ENCODE results near the gene KCND2.

Gene KCND2

DNA sequence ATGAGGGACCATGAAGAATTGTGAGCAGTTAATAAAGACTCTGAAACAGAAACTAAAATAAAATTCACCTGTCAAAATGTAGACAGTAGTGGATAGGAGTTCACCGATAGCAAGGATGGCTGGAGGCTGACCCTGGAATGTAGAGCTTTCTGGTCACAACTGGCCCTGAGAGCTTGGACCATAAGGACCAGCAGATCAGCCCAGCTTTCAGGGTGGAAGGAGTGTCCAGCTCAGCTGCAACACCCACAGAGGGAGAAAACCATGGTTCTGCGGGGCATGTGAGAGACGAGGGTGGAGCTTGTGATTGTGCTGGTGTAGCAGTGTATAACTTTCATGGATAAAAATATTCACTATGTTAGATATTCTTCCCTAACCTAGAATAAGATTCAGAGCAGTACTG lies 199.9 kb downstream of the KCND2 start:
- H3K27ac ChIP-seq: no peak overlapping the region
- H3K4me3 ChIP-seq: no peak overlapping the region

DNA sequence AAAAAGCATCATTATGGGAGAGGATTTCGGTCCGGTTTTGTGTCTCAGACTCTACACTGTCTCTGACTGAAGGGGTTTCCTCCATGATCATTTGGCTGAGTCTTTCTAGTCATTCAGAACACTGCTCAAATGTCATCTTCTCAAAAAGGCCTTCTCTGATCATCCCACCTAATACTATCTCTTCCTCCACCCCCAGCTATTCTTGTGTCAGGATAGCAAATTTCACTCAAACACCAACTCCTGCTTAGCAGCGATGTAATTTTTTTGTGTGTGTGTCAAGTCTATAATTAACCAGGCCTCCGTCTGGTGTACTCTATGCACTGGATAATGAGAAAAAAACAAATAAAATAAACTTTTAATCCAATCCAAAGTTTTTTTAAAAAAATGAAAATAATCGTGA lies 200.4 kb downstream of the KCND2 start:
- Histone ChIP-seq H3K27ac (no peak overlapping the region), H3K4me3 (no peak overlapping the region)

DNA sequence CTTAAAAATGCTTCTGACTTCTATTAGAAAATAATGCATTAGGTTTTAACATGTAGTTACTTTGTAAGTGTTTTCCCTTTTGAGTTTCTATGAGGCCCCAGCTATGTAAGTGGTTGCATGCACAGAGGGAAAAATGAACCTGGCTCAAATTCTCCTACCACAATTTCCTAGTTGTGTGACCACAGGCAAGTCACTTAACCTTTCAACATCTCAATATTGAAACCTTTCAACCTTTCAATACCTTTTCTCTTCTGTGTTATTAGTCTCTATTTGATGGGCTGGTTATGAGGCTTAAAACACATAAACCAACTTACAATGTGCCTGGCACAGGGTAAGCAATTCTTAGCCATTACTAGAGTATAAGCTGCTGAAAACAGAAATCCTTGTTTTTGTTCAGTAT lies 203.0 kb downstream of the KCND2 start:
- Histone ChIP-seq H3K4me3 (no peak overlapping the region), H3K27ac (no peak overlapping the region)

GRCh38 chr7:120480472-120480871 lies 207.5 kb downstream of the KCND2 start:
- H3K4me3 ChIP-seq: no peak overlapping the region

GRCh38 chr7:120480930-120481329 lies 208.0 kb downstream of the KCND2 start:
- Histone ChIP-seq H3K27ac (no peak overlapping the region), H3K4me3 (no peak overlapping the region)

More at GRCh38 chr7:120480472-120480871, 207.5 kb downstream of the KCND2 start:
- no peak overlapping the region for H3K27ac ChIP-seq

GRCh38 chr7:120486164-120486563 lies 213.2 kb downstream of the KCND2 start:
- Histone ChIP-seq H3K4me3 (no peak overlapping the region), H3K27ac (no peak overlapping the region)

DNA sequence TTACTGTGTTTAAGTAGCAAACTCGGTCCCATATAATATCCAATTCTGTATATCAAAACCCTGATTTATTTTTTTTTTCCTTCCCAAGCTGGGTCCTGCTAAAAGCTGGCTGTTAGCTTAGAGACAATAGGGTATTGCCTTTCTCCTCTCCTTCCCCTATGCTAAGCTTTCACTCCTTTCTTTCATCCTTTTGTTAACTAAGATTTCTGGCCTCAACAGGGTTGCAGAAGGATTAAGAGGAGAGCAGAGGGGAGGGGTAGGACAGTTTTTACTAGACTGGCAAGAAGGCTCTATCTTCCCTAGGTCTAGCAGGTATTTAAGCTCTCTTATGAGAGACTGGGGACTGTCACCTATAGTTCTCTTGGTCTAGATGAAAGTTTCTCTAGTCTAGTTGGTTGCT lies 229.2 kb downstream of the KCND2 start:
- Histone ChIP-seq H3K27ac (no peak overlapping the region), H3K4me3 (no peak overlapping the region)

DNA sequence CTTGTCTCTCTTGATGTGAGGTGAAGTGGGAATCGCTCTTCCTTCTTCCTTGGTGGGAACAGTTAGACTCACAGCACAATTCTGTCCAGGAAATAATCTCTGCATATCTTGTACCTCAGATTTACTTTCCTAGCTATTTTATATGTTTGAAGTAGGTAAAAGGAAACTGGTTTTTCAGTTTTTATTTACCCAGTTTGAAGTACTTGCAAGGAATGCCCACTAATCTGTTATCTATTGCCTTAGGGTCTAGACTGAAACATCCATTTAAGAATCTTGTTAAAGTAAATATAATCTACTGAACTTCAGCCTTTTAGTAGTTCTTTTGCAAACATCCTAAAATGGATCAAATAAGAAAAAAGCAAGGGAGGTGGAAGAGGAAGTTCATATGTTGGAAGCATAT lies 229.8 kb downstream of the KCND2 start:
- Histone ChIP-seq H3K4me3 (no peak overlapping the region), H3K27ac (no peak overlapping the region)

DNA sequence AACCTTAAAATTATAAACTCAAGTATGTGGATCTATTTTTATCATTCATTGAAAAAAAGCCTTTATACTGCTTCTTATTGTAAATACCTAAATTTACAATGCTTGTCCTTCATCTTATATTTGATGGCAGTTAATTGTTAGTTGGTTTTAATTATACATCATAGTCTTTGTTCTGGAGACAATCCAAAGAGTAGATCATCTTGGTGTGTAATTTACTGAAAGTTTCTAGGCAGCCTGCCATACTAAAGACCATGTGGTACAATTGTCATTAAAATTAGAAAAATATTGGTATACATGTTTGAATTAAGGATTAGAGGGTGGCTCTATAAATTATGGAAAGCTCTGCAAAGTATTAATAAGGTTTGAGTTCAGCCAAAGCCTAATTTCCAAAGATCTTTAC lies 231.4 kb downstream of the KCND2 start:
- Histone ChIP-seq H3K4me3 (no peak overlapping the region), H3K27ac (no peak overlapping the region)

- H3K4me3 ChIP-seq: no peak overlapping the region
These were observed 232.8 kb downstream of the KCND2 start for GRCh38 chr7:120505770-120506169.

GRCh38 chr7:120512701-120513100 lies 239.7 kb downstream of the KCND2 start:
- Histone ChIP-seq H3K4me3 (no peak overlapping the region), H3K27ac (no peak overlapping the region)

More at GRCh38 chr7:120505770-120506169, 232.8 kb downstream of the KCND2 start:
- H3K27ac ChIP-seq: no peak overlapping the region

DNA sequence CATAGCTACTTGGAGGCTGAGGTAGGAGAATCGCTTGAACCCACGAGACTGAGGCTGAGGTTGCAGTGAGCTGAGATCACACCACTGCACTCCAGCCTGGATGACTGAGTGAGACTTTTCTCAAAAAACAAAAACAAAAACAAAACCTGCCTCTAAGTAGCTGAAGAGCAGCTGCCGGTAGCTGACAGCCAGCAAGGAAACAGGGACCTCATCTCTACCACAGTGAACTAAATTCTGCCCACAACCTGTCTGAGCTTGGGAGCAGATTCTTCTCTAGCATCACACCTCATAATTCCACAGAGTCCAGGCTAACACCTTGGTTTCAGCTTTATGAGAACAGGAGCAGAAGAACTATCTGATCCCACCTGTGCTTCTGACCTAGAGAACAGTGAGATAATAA lies 246.2 kb downstream of the KCND2 start:
- no peak overlapping the region for H3K27ac ChIP-seq

GRCh38 chr7:120521761-120522737 lies 249.1 kb downstream of the KCND2 start:
- no peak overlapping the region for H3K4me3 ChIP-seq
- no peak overlapping the region for H3K27ac ChIP-seq

More for the DNA sequence above, 246.2 kb downstream of the KCND2 start:
- H3K4me3 ChIP-seq: no peak overlapping the region

- H3K4me3 ChIP-seq: no peak overlapping the region
These were observed 251.0 kb downstream of the KCND2 start for GRCh38 chr7:120523985-120524384.

DNA sequence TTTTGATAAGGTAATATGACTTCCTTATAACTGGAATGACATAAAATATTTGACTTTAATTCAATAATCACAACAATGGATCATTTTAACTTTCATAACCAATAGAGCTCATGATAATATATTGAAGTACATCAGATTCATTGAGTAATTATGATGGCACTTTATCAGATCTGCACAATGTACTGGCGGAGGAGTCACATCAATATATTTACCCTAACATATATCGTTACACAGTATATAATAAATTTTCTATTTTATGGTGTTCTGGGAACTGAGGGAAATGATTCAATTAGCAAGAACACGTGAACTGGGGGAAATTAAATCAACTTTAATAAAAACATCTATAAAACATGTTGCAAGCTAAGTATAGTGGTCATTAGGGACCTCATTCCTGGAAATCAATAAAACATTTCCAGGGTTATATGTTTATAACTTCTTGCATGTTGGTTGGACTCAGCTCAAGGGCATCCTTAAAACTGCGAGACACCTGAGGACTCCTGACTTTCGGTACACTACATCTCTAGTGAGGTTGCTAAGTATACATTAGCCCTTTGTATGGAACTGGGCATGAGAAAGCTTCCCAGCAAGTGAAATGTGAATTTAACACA lies 254.0 kb downstream of the KCND2 start:
- no peak overlapping the region for H3K27ac ChIP-seq
- no peak overlapping the region for H3K4me3 ChIP-seq

More at GRCh38 chr7:120523985-120524384, 251.0 kb downstream of the KCND2 start:
- no peak overlapping the region for H3K27ac ChIP-seq

- Histone ChIP-seq H3K4me3 (no peak overlapping the region), H3K27ac (no peak overlapping the region)
These were observed 256.8 kb downstream of the KCND2 start for GRCh38 chr7:120529736-120530135.

GRCh38 chr7:120538335-120538734 lies 265.4 kb downstream of the KCND2 start:
- no peak overlapping the region for H3K27ac ChIP-seq
- H3K4me3 ChIP-seq: no peak overlapping the region

GRCh38 chr7:120539321-120539720 lies 266.3 kb downstream of the KCND2 start:
- H3K27ac ChIP-seq: no peak overlapping the region
- no peak overlapping the region for H3K4me3 ChIP-seq

GRCh38 chr7:120547605-120548004 lies 274.6 kb downstream of the KCND2 start:
- H3K4me3 ChIP-seq: no peak overlapping the region
- H3K27ac ChIP-seq: no peak overlapping the region

DNA sequence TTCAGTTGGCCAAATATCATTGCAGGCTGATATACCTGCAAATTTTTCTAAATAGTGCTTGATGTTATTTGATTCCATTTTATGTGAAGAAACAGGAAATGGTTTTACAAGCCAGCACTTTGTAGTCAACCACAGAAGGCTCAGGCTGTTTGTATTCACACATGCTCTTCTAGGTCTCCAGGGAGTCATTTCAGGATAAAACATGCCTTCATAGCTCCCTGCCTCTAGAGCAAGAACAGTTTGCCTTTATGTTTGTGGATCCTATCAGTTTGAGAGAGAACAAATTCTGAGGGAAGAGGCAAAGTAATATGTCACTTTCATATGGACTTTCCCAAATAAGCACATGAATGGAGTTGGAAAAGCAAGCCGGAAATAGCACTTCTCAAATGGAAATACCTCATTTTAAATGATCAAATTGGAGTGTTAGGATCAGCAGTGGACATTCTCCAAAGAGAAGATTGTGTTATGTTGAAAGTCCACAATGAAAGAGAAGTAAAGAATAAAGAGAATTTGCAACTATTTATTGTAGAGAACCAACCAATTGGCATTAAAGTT lies 277.6 kb downstream of the KCND2 start:
- H3K4me3 ChIP-seq: no peak overlapping the region
- no peak overlapping the region for H3K27ac ChIP-seq

DNA sequence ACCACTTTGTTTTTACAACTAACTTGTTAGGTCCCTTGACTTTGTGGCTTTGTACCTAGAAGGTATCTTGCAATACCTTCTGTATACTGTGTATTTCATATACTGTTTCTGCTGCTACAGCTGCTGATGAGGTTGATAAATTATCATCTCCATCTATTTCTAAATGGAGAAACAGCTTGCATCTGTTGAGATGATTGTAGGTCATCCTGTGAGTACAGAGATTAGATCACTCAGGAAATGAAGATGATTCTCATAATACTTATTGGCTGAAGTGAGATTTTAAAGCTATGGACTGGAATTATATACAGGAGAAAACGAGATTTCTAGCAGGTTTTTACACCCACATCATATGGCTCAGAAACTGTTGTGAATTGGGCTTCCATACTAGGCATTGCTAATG lies 280.5 kb downstream of the KCND2 start:
- Histone ChIP-seq H3K27ac (no peak overlapping the region), H3K4me3 (no peak overlapping the region)
